NCI-H146 treated with DMSO at 0.1 percent for 48 hours (cell line): ENCODE measurements around the gene MISP.

Source experiments
- DNase-seq: peaks from one replicate; lab custom pipeline; 2025; ENCODE audit not compliant: unreplicated experiment; lab: John Stamatoyannopoulos, UW

MISP gene

DNA sequence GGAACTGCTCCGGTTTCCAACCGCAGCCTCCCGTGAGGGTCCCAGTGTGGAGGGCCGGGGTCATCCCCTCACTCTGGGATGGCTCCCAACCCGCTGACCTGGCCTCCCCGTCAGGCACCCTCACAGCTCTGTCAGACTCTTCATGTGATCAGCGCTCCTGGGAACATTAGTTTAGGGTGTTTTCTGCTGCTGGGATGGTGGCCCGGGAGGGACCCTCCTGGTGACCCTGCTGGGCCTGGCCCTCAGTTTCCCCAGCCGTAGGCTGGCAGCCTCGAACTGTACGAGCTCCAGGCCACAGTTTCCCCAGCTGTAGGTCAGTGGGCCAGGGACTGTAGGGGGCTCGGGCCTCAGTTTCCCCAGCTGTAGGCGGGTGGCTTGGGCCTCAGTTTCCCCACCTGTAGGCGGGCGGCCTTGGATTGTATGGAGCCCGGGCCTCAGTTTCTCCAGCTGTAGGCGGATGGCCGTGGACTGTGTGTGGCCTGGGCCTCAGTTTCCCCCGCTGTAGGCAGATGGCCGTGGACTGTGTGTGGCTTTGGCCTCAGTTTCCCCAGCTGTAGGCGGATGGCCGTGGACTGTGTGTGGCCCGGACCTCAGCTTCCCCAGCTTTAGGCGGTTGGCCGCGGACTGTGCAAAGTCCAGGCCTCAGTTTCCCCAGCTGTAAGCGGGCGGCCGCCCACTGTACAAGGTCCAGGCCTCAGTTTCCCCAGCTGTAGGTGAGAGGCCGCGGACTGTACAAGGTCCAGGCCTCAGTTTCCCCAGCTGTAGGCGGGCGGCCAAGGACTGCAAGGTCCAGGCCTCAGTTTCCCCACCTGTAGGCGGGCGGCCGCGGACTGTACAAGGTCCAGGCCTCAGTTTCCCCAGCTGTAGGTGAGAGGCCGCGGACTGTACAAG lies 45.0 kb downstream of the MISP start:
- no peak for DNase-seq

DNA sequence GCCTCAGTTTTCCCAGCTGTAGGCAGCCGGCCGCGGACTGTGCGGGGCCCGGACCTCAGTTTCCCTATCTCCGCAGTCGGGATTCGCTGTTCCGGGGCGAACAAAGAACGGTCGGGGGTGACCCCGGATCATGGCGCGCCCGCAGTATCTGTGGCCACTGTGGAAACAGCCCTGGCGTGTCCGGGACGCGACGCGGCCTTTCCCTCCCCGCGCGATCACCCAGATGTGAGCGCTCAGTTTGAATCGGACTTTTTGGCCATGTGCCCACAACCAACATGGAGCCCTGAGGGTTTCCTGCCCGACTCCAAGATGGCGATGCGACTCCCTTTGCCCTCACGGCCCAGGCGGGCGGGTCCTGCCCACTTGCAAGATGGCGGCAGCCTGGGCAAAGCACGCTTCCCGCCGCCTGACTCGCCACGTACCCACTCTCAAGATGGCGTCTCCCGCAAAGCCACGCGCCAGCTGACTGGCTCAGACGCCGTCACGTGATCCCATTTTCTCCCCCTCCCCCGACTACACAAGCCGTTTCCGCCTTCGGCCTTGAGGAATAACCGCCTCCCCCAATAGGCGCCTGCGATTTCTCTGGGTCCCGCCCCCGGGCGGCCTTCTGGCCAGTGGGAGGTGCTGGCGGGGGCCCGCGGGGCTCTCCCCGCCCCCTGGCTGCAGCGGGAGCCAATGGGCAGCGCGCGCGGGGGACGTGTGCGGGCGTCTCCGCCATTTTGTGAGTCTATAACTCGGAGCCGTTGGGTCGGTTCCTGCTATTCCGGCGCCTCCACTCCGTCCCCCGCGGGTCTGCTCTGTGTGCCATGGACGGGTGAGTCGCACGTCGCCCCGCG lies 46.0 kb downstream of the MISP start, which contains the start of gene PTBP1:
TSS of gene PTBP1 (plus strand) at position 761 of the 836 bp plus-strand sequence. CDS start at position 807, 46 bp downstream.
- peak; percentile 95 for DNase-seq

DNA sequence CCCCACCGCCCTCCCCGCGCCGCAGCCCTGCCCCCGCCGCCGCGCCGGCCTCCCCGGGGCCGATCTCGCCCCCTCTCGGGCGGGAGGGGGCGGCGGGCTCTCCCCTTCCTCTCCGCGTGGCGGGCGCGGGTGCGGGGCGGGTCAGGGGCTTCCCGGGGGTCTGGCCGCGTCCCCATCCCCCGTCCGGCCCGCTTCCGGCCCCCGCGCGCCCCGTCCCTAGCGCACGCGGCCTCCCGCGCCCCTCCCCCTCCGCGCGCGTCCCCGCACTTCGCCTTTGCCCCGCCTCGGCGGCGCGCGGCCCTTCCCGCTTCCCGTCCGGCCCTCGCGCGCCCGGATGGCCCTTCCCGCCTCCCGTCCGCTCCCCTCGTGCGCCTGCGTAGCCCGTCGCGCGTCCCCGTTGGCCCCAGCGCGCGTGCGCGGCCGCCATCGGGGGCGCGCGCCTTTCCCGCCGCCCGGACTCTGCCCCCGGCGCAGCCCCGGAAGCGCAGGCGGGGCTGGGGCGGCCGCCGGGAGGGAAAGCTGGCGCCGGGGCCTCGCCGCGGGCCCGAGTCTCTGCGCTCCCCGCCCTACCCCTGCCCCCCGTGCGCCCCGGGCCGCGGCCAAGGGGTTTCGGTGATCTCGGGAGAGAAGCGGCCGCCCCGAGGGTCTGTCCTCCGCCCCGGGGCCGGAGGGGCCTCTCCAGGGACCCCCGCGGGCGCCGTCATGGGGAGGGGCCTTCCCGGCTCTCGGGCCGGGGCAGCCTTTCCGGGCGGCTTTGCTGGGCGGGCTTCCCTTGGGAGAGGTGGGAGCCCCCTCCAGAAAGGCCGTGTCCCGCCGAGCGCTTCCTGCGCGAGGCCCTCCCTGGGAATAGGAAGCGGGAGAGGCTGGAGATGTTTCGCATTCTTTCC lies 46.9 kb downstream of the MISP start:
- DNase-seq, result peak; percentile 34

GRCh38 chr19:798415-799075 lies 47.6 kb downstream of the MISP start:
- no peak for DNase-seq

DNA sequence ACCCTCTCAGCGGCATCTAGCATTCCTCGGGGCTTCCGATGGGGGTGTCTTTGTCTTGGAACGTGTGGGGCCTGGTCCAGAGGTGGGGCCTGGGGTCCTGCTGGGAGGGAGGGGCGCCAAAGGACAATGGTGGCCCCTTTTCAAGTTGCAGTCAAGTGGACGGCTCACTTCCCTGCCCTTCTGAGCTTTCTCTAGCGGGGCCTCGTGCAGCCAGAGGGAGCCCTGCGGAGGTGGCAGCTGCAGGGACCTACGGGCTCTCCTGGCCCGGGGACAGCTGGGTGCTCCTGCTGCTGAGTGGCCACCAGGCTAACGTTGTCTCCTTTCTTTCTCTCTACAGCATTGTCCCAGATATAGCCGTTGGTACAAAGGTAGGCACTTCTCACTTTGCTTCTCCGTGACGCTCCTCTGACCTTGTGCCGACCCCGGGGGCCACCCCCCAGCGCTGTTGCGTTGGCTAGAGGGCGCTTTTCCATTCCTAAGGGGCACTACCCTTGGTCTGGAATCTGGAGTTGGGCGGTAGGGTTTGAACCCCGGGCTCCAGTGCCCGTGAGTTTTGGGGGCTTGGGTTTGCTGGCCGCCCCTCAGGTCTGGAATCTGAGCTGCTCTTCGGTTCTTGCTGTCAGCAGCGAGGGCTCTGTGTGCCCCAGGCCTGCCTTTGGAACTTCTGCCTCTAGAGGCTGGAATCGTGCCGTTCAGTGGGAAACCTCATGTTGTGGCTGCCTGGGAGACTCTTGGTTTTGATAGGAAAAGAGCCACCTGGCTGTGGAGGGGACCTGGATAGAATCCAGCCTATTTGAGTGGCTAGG lies 48.4 kb downstream of the MISP start:
- no peak for DNase-seq

DNA sequence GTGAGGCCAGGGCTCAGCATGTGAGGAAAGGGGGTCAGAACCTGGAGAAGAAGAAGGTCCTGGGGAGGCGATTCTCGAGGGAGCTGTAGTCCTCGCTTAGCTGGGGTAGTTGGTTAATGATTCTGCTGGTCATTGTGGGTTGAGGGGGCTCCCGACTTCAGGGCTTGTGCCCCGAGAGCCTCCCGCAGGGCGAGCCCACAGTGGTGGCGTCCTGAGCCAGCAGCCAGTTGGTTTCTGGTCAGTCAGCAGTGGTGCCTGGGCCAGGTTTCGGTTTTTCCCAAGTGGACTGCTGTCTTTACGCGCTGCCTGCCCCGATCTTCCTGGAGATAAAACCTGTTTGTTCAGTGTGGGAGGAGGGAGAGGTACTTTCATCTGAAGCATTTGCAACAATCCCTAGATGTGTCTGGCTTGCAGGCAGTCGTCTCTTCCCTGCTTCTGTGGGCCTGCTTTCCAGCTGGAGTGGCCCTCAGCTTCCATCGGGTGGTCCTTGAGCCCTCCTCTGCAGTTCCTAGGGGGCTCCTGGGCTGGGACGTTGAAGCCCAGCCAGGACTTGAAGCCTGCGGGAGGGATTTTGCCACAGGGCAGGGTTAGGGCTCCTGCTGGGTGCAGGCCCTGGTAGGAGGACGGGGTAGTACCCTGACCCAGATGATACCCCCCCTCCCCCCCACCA lies 49.6 kb downstream of the MISP start:
- DNase-seq, result no peak

DNA sequence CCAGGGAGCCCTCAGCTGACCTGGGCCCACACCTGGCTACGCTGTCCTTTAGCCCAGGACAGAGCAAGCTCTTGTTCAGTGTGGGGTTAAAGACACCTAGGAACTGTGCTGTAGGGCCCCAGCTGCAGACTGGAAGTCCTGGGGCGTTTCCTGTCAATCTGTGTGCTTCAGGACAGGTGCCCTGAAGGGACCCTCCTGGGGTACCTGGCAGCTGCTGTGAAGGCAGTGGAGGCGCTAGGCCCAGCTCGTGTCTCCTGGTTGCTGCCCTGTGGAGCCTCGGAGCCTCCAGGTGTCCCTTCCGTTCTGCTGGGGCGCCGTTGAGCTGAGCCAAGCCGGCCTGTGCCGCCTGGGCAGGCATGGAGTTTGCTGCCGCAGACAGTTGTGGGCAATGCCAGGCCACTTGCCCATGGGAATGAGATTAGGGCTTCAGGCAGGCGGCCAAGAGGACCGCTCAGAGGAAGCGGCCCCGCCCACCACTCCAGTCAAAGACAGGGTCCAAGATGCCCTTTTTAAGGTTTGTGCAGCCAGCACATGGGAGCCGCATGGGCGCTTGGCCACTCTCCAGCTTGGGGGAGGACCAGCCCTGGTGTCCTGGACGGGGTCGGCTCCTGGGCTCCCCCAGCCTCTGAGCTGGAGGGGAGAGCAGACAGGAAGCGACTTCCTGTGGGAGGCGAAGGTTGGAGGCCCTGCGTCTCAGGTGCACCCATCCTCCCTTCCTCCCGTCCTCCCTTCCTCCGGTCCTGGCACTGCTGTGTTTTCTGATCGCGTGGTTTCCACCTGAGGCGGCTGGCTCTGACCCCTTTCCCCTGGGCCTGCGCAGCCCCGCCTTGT lies 50.3 kb downstream of the MISP start:
- DNase-seq, result no peak

- DNase-seq, result no peak
Observed at GRCh38 chr19:801861-802497, 51.1 kb downstream of the MISP start.

- DNase-seq, result no peak
Observed at GRCh38 chr19:802498-803098, 51.7 kb downstream of the MISP start.

GRCh38 chr19:803099-803561 lies 52.2 kb downstream of the MISP start:
- DNase-seq, result no peak

GRCh38 chr19:803686-804418 lies 52.9 kb downstream of the MISP start:
- DNase-seq, result no peak

DNA sequence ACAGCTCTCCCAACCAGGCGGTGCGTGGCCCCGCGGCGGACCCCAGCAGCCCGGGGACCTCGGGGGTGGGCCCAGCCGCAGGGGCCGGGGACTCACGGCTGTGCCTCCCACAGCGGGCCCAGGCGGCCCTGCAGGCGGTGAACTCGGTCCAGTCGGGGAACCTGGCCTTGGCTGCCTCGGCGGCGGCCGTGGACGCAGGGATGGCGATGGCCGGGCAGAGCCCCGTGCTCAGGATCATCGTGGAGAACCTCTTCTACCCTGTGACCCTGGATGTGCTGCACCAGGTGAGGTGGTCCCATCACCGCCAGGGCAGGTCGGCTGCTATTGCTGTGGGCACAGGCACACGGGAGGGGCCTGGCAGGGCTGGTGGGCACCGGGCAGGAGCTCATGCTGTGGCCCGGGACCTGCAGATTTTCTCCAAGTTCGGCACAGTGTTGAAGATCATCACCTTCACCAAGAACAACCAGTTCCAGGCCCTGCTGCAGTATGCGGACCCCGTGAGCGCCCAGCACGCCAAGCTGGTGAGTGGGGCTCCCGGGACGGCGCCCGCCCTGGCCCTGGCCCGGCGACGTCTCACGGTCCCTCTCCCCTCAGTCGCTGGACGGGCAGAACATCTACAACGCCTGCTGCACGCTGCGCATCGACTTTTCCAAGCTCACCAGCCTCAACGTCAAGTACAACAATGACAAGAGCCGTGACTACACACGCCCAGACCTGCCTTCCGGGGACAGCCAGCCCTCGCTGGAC lies 53.7 kb downstream of the MISP start:
- no peak for DNase-seq

- DNase-seq, result no peak
Observed at GRCh38 chr19:805166-805551, 54.2 kb downstream of the MISP start.

DNA sequence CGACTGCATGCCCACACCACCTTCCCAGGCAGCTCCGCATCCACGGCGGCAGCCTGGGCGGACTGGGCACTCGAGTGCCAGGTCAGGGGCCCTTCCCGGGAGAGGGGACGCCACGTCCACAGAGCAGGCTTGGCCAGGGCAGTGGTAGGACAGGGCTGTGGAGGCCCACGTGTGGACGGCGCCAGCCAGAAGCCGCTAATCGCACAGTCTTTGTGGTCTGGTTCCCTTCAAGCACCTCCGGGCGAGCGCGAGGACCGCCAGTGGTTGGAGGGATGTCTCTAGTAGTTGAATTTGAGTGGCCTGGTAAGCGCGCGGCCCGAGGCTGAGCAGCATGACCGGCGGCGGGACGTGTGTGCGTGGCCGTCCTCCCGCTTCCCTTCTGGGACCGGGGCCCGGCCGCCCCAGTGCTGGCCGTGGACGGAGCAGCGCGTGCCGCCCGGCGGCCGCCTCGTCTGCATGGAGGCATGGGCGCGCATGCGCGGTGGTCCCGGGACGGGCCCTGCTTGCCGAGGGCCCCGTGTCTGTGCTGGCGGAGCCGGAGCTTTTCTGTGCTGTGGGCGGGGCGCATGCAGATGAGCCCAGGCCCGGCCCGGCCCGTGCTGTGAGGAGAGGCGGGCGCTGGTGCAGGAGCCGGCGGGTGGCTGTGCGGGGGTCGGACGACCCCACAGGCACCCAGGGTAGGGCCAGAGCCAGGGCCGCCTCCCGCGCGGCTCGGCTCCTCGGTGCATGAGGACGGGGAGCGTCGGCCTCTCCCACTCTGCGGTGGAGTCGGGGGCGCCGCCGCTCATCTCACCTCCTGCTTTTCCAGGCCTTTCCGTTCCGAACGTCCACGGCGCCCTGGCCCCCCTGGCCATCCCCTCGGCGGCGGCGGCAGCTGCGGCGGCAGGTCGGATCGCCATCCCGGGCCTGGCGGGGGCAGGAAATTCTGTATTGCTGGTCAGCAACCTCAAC lies 55.0 kb downstream of the MISP start:
- DNase-seq, result no peak
